ENCODE results near the gene ZDHHC8. TPM values are rescaled to one million over a fixed set of nuclear protein-coding genes. Genes with fewer than 3 reads are reported as not detected.

The ZDHHC8 gene
- total RNA-seq, 3 donors from 2014 or later (not counting 1 experiment from before 2014, with no cell fraction given), result 64.0 to 75.6 (median 65.3) TPM

DNA sequence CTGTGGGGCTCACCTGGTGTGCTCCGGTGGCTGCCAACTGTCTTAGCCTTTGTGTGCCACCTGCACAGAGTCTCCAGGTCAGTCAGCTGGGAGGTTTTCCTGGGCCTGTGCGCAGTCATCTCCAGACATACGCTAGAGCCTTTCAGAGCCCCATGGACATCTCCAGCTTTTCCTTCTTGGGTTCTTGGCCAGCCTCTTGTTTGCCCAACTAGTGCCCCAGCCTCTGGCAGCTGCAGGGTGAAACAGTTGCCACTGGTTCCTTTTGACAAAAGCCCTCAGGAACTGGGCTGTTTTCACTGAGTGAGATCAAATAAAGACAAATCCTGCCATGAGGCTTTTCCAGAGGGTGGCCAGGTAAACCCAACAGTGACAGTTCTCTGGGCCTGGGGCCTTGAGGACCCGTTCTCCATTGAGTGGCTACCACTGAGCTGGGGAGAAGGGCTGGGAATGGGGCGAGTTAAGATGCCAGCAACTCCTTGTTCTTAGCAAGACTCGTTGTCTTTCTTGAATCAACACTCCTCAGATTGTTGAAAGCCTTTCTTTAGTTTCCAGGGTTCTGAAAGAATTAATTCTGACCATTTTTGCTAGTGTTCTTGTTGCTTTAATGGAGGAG is 32.4 kb upstream of the ZDHHC8 start:
- H3K27me3 ChIP-seq (ENCODE audit: control insufficient read depth, insufficient read depth, low read length), result no peaks in the 10 kb centered on the region
- no peak overlapping the region for H3K27ac ChIP-seq (ENCODE audit: low read length)
- Mint-ChIP-seq H3K4me1 (peaks cover 22 to 24% of the 10 kb centered on the region in 2 donors), H3K9me3 (no peaks in the 10 kb centered on the region), H3K27ac (peak overlapping the region; percentile 83 to 89), H3K27me3 (ENCODE audit: low read depth in 2 of 2) (no peaks in the 10 kb centered on the region), H3K36me3 (peaks cover 6% of the 10 kb centered on the region), H3K4me3 (no peak overlapping the region)
- no peak for DNase-seq
- no peaks in the 10 kb centered on the region for H3K9me3 ChIP-seq (ENCODE audit: control insufficient read depth, insufficient read depth, low read length)
- peaks cover 47% of the 10 kb centered on the region for H3K36me3 ChIP-seq (ENCODE audit: control insufficient read depth, insufficient read depth, low read length)
- WGBS (ENCODE audit: insufficient coverage), result 100% methylated on average over 6 of the region's 6 CpGs
- H3K4me3 ChIP-seq (ENCODE audit: low read length), result no peak overlapping the region
- intact Hi-C loops (cut with micrococcal nuclease), result no loop called here
- no peak for TF ChIP-seq CTCF (IDR thresholded peaks at IDR 0.05)
- H3K4me1 ChIP-seq (ENCODE audit: control insufficient read depth, insufficient read depth, low read length), result peaks cover 29% of the 10 kb centered on the region
- no peak for ATAC-seq

DNA sequence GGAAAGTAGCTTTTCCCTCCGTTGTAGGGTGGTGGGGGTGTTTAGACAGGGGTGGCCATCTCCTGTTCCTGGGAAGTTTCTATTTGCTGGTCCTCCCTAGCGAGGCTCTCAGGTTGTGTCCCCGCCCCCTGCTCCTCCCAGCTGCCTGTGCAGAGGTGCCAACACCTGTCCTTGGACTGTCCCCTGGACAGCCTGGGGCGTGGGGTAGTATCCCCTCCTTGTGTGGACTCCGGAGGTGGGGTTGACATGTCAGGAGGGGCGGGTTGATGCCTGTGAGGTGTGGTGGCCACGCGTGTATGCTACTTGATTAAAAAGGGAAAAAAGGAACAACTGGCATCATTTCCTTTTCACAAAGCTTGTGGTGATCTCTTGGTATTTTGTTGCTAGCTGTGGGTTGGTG is 30.0 kb upstream of the ZDHHC8 start:
- intact Hi-C loops (cut with micrococcal nuclease), result no loop called here
- DNase-seq, result peak in 1 of 2 donors; percentile 24
- peaks cover 6% of the 10 kb centered on the region for H3K36me3 Mint-ChIP-seq
- no peaks in the 10 kb centered on the region for H3K27me3 ChIP-seq (ENCODE audit: control insufficient read depth, insufficient read depth, low read length)
- no peaks in the 10 kb centered on the region for H3K9me3 ChIP-seq (ENCODE audit: control insufficient read depth, insufficient read depth, low read length)
- 67% methylated on average over 8 of the region's 8 CpGs for WGBS (ENCODE audit: insufficient coverage)
- H3K27ac Mint-ChIP-seq, result peak overlapping the region; percentile 60 to 72
- H3K9me3 Mint-ChIP-seq, result no peaks in the 10 kb centered on the region
- no peak for TF ChIP-seq CTCF (IDR thresholded peaks at IDR 0.05)
- no peaks in the 10 kb centered on the region for H3K27me3 Mint-ChIP-seq (ENCODE audit: low read depth in 2 of 2)
- H3K4me3 ChIP-seq (ENCODE audit: low read length), result no peak overlapping the region
- no peak for ATAC-seq
- no peak overlapping the region for H3K4me3 Mint-ChIP-seq
- peaks cover 29% of the 10 kb centered on the region for H3K4me1 ChIP-seq (ENCODE audit: control insufficient read depth, insufficient read depth, low read length)
- H3K27ac ChIP-seq (ENCODE audit: low read length), result no peak overlapping the region
- H3K36me3 ChIP-seq (ENCODE audit: control insufficient read depth, insufficient read depth, low read length), result peaks cover 45% of the 10 kb centered on the region
- H3K4me1 Mint-ChIP-seq, result peaks cover 22 to 24% of the 10 kb centered on the region in 2 donors

- Mint-ChIP-seq H3K27me3 (ENCODE audit: low read depth in 2 of 2) (no peaks in the 10 kb centered on the region), H3K36me3 (peaks cover 6% of the 10 kb centered on the region), H3K27ac (peak overlapping the region; percentile 60 to 72), H3K4me1 (peaks cover 22 to 24% of the 10 kb centered on the region in 2 donors), H3K9me3 (no peaks in the 10 kb centered on the region), H3K4me3 (no peak overlapping the region)
- no peaks in the 10 kb centered on the region for H3K9me3 ChIP-seq (ENCODE audit: control insufficient read depth, insufficient read depth, low read length)
- no peaks in the 10 kb centered on the region for H3K27me3 ChIP-seq (ENCODE audit: control insufficient read depth, insufficient read depth, low read length)
- H3K36me3 ChIP-seq (ENCODE audit: control insufficient read depth, insufficient read depth, low read length), result peaks cover 45% of the 10 kb centered on the region
- DNase-seq, result no peak
- no peak overlapping the region for H3K4me3 ChIP-seq (ENCODE audit: low read length)
- TF ChIP-seq CTCF (IDR thresholded peaks at IDR 0.05), result no peak
- H3K4me1 ChIP-seq (ENCODE audit: control insufficient read depth, insufficient read depth, low read length), result peaks cover 29% of the 10 kb centered on the region
- H3K27ac ChIP-seq (ENCODE audit: low read length), result no peak overlapping the region
- ATAC-seq, result no peak
- intact Hi-C loops (cut with micrococcal nuclease), result no loop called here
- WGBS (ENCODE audit: insufficient coverage), result 92% methylated on average over 12 of the region's 12 CpGs
Measured at GRCh38 chr22:20102203-20102780, 29.3 kb upstream of the ZDHHC8 start.
